GM12878 (cell line): ENCODE measurements around the gene TMX3. TPM values are rescaled to one million over a fixed set of nuclear protein-coding genes. Genes with fewer than 3 reads are reported as not detected.

Experiments
- ATAC-seq: fragments of 200-7000 bp; cut with Tn5 transposase; 3 replicates; pipeline ENCODE4 v1.9.1; 2020; ENCODE audit warnings: mild to moderate bottlenecking, moderate library complexity
- BruUV-seq: library from RNA; stranded (reverse); fragments of 400-500 nt; replicated peaks from 2 replicates; lab custom pipeline; 2021; lab: Mats Ljungman, UMichigan
- CTCF ChIA-PET: fragments of 300-600 bp; sonication (Branson Sonifier 250); formaldehyde crosslinking; extraction: SDS; loops from one replicate; lab custom pipeline; 2021; ENCODE audit warnings: inconsistent platforms; lab: Yijun Ruan, JAX
- POLR2A ChIA-PET: fragments of 350-600 bp; formaldehyde crosslinking; extraction: SDS; loops from one replicate; lab custom pipeline; 2021; ENCODE audit warnings: inconsistent platforms; lab: Charles Lee
- RAD21 ChIA-PET: fragments of 300-600 bp; sonication (Branson Sonifier 250); formaldehyde crosslinking; loops from one replicate; lab custom pipeline; 2023; ENCODE audit warnings: antibody characterized with exemption; ENCODE audit not compliant: unreplicated experiment; lab: Charles Lee
- SMC1A ChIA-PET: fragments of 300-600 bp; sonication (Branson Sonifier 250); formaldehyde crosslinking; loops from one replicate; lab custom pipeline; 2023; ENCODE audit not compliant: unreplicated experiment, uncharacterized antibody; lab: Charles Lee
- DNase-seq: peaks from one replicate; pipeline ENCODE4 v3.0.0-alpha.2; 2011; ENCODE audit warnings: low read depth, low spot score
- FAIRE-seq: peaks from 3 replicates; lab custom pipeline; 2011; peaks lifted over from hg19 to GRCh38; lab: Jason Lieb, UNC
- H2AFZ ChIP-seq: 2 replicates; pipeline ENCODE4 v1.6.0; 2011; ENCODE audit warnings: low read depth, low read length, control low read depth; ENCODE audit not compliant: control insufficient read depth
- H3K27ac ChIP-seq: 2 replicates; pipeline ENCODE4 v1.5.1; 2011; ENCODE audit warnings: control low read depth; ENCODE audit not compliant: control insufficient read depth, insufficient read depth
- H3K27me3 ChIP-seq, 2 experiments: replicated peaks in 1 of 2; 2 replicates each; pipeline versions ENCODE4 v1.6.0 to v1.6.1; 2011; ENCODE audit warnings: low read length in 1 of 2; ENCODE audit not compliant: control insufficient read depth in 2 of 2, insufficient read depth in 2 of 2
- H3K36me3 ChIP-seq, 2 experiments: 2 replicates each; pipeline ENCODE4 v1.5.1; 2011; ENCODE audit warnings: low read length in 1 of 2; ENCODE audit not compliant: control insufficient read depth in 2 of 2, insufficient read depth in 2 of 2
- H3K4me1 ChIP-seq: 2 replicates; pipeline ENCODE4 v1.6.1; 2011; ENCODE audit warnings: mild to moderate bottlenecking, low read length, moderate library complexity, mixed read lengths; ENCODE audit not compliant: control insufficient read depth, insufficient read depth
- H3K4me2 ChIP-seq: 2 replicates; pipeline ENCODE4 v1.6.0; 2011; ENCODE audit warnings: control low read depth; ENCODE audit not compliant: control insufficient read depth, insufficient read depth
- H3K4me3 ChIP-seq: fragments of 200-600 bp; sonication (generic); 2 replicates; pipeline ENCODE4 v1.5.1; 2016
- H3K79me2 ChIP-seq: 2 replicates; pipeline ENCODE4 v1.6.0; 2011; ENCODE audit warnings: low read length; ENCODE audit not compliant: control insufficient read depth, insufficient read depth
- H3K9ac ChIP-seq: 2 replicates; pipeline ENCODE4 v1.8.0; 2011; ENCODE audit warnings: low read length, control low read depth, mixed read lengths; ENCODE audit not compliant: control insufficient read depth, insufficient read depth
- H3K9me3 ChIP-seq: replicated peaks from 3 replicates; pipeline ENCODE4 v1.5.1; 2011; ENCODE audit warnings: mild to moderate bottlenecking, low read length; ENCODE audit not compliant: control insufficient read depth, insufficient read depth
- H4K20me1 ChIP-seq: 2 replicates; pipeline ENCODE4 v1.6.0; 2011; ENCODE audit not compliant: control insufficient read depth, insufficient read depth
- EGR1 ChIP-seq, 2 experiments: IDR thresholded peaks; 1 replicate in 1 of 2; 2 replicates in 1 of 2; pipeline ENCODE4 v1.6.1; 2011 to 2012; ENCODE audit warnings: low read depth in 2 of 2, low read length in 2 of 2, borderline replicate concordance in 1 of 2, mild to moderate bottlenecking in 1 of 2, moderate library complexity in 1 of 2
- EZH2 ChIP-seq: IDR thresholded peaks from 2 replicates; pipeline ENCODE4 v1.6.1; 2012; ENCODE audit warnings: low read depth, mild to moderate bottlenecking, control low read depth, inconsistent platforms, low read length, borderline replicate concordance; ENCODE audit not compliant: control insufficient read depth
- MAX ChIP-seq: IDR thresholded peaks from 2 replicates; pipeline ENCODE4 v1.6.1; 2012; ENCODE audit warnings: low read depth, low read length, improper control_type of control experiment
- NR2C2 ChIP-seq: IDR thresholded peaks from 2 replicates; pipeline ENCODE4 v1.6.1; 2011; ENCODE audit warnings: borderline replicate concordance, low read depth; ENCODE audit not compliant: control insufficient read depth, insufficient read length
- NRF1 ChIP-seq: conservative IDR thresholded peaks from 2 replicates; pipeline ENCODE4 v1.6.1; 2011; ENCODE audit warnings: mild to moderate bottlenecking, low read depth, low read length, improper control_type of control experiment
- SPI1 ChIP-seq: IDR thresholded peaks from 2 replicates; pipeline ENCODE4 v1.6.1; 2011; ENCODE audit warnings: low read depth, mild to moderate bottlenecking, low read length, moderate library complexity, borderline replicate concordance; ENCODE audit not compliant: insufficient read depth
- WGBS: methylation state at CpG from one replicate; pipeline ENCODE4 v1.1.6; 2016; ENCODE audit warnings: low lambda C conversion rate; ENCODE audit not compliant: insufficient replicate concordance, insufficient coverage; ENCODE audit errors: missing lambda C conversion rate; 5-methylcytosine and 5-hydroxymethylcytosine counted together
- in situ Hi-C: fragments of 300-500 bp; cut with MboI; formaldehyde crosslinking; loops from 9 replicates; pipeline ENCODE4 v1.14.3; 2018; ENCODE audit warnings: mixed read lengths
- intact Hi-C: fragments of 100-400 bp; cut with micrococcal nuclease; formaldehyde crosslinking; loops from one replicate; pipeline ENCODE4 v1.14.2; 2022; ENCODE audit not compliant: unreplicated experiment
- polyA plus RNA-seq, 11 experiments: library from polyadenylated mRNA; depleted of rRNA in 4 of 11; unstranded in 6 of 11; stranded (reverse) in 5 of 11; fragments of >200 nt; fragmentation: Nextera tagmentation in 4 of 11; fragmentation: Illumina TruSeq in 1 of 11; extraction: Ambion mirVana in 4 of 11; extraction: Trizol in 1 of 11; gene quantifications; 1 replicate in 1 of 11; 2 replicates in 10 of 11; pipeline versions ENCODE4 v1.2.1 to v1.2.3, GENCODE V29; 2011 to 2016; ENCODE audit warnings: inconsistent platforms in 2 of 11, missing spikeins in 2 of 11, low read depth in 1 of 11
- total RNA-seq, 4 experiments: library from RNA; depleted of rRNA in 3 of 4; stranded (reverse); fragments of >200 nt in 3 of 4; fragmentation: Illumina TruSeq in 1 of 4; extraction: Trizol in 1 of 4; gene quantifications; 2 replicates each; pipeline versions ENCODE4 v1.2.1 to v1.2.3, GENCODE V29; 2013 to 2021
- TF ChIP-seq, protein P1 (sequence below): fragments of 450-650 bp; IDR thresholded peaks from 2 replicates; pipeline ENCODE4 v1.6.1; 2017; ENCODE audit warnings: antibody characterized with exemption, mild to moderate bottlenecking, moderate library complexity
- TF ChIP-seq, protein P2 (sequence below): fragments of 450-650 bp; IDR thresholded peaks from 2 replicates; pipeline ENCODE4 v1.6.1; 2016; ENCODE audit warnings: mild to moderate bottlenecking

Gene TMX3
- total and polyA plus RNA-seq, 10 of the 15 experiments (the other 5 are each of a cell fraction or from before 2014, with no cell fraction given): 14.2 to 85.6 (median 29.7) TPM

GRCh38 chr18:68713131-68713530 lies 1.8 kb downstream of the TMX3 start (continued):
- no peak for TF ChIP-seq NR2C2
- TF ChIP-seq, protein P1, sequence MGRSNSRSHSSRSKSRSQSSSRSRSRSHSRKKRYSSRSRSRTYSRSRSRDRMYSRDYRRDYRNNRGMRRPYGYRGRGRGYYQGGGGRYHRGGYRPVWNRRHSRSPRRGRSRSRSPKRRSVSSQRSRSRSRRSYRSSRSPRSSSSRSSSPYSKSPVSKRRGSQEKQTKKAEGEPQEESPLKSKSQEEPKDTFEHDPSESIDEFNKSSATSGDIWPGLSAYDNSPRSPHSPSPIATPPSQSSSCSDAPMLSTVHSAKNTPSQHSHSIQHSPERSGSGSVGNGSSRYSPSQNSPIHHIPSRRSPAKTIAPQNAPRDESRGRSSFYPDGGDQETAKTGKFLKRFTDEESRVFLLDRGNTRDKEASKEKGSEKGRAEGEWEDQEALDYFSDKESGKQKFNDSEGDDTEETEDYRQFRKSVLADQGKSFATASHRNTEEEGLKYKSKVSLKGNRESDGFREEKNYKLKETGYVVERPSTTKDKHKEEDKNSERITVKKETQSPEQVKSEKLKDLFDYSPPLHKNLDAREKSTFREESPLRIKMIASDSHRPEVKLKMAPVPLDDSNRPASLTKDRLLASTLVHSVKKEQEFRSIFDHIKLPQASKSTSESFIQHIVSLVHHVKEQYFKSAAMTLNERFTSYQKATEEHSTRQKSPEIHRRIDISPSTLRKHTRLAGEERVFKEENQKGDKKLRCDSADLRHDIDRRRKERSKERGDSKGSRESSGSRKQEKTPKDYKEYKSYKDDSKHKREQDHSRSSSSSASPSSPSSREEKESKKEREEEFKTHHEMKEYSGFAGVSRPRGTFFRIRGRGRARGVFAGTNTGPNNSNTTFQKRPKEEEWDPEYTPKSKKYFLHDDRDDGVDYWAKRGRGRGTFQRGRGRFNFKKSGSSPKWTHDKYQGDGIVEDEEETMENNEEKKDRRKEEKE: no peak

DNA sequence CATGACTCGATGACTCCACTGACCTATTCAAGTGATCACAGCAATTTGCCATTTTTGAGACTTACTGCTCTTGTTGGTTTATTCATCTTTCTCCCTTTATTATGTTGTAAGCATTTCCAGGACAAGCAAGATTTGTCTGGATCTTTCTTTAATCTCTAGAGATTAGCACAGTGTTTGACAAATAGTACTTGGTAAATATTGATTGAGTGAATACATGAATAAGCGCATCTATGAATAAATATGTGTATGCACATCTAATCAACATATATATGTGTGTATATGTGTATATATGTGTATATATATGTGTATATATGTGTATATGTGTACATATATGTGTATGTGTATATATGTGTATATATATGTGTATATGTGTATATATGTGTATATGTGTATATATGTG lies 7.3 kb downstream of the TMX3 start:
- peaks cover 0 to 29% of the 10 kb centered on the region in 2 experiments; a peak in 3 of 4 replicates for H3K36me3 ChIP-seq
- no peaks in the 10 kb centered on the region for H3K27me3 ChIP-seq
- no peaks in the 10 kb centered on the region for H3K4me1 ChIP-seq
- SMC1A ChIA-PET: no interaction called here
- ATAC-seq (no peak), FAIRE-seq (no peak), DNase-seq (no peak)
- no peaks in the 10 kb centered on the region for H3K9me3 ChIP-seq
- no peak overlapping the region for H2AFZ ChIP-seq
- in situ Hi-C loops: no loop called here
- intact Hi-C loops: no loop called here
- H3K27ac ChIP-seq: no peak overlapping the region
- 100% methylated on average over 2 of the region's 2 CpGs for WGBS
- POLR2A ChIA-PET: no interaction called here
- no peak overlapping the region for H3K4me3 ChIP-seq
- peaks cover 4% of the 10 kb centered on the region; the same call in 1 of the 2 replicates for H4K20me1 ChIP-seq
- H3K9ac ChIP-seq: no peak overlapping the region
- peaks cover 13% of the 10 kb centered on the region for H3K79me2 ChIP-seq
- TF ChIP-seq NRF1 (no peak), SPI1 (no peak), EZH2 (no peak), EGR1 (IDR thresholded peaks at IDR 0.05; ENCODE audit: borderline replicate concordance in 1 of 2, low read depth in 2 of 2, low read length in 2 of 2) (no peak), MAX (no peak)
- TF ChIP-seq, protein P2, sequence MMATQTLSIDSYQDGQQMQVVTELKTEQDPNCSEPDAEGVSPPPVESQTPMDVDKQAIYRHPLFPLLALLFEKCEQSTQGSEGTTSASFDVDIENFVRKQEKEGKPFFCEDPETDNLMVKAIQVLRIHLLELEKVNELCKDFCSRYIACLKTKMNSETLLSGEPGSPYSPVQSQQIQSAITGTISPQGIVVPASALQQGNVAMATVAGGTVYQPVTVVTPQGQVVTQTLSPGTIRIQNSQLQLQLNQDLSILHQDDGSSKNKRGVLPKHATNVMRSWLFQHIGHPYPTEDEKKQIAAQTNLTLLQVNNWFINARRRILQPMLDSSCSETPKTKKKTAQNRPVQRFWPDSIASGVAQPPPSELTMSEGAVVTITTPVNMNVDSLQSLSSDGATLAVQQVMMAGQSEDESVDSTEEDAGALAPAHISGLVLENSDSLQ: no peak
- BruUV-seq: no TSS peak
- CTCF ChIA-PET: no interaction called here
- RAD21 ChIA-PET: no interaction called here
- H3K4me2 ChIP-seq: no peak overlapping the region
